H9 (cell line): ENCODE results near the gene FLT1. TPM values are rescaled to one million over a fixed set of nuclear protein-coding genes. Genes with fewer than 3 reads are reported as not detected.
A peak's percentile ranks its signal among the peaks of the same experiment; 100 is the strongest.

Source experiments
- DNase-seq: peaks from one replicate; pipeline ENCODE4 v3.0.0-alpha.2; 2017
- H2AFZ ChIP-seq: one replicate; pipeline ENCODE4 v1.6.1; 2013; ENCODE audit warnings: mild to moderate bottlenecking, low read length, control low read depth, moderate library complexity
- H2AK5ac ChIP-seq: 2 replicates; pipeline ENCODE4 v1.6.1; 2013; ENCODE audit warnings: low read length, control low read depth, mixed read lengths; ENCODE audit not compliant: insufficient read length
- H2BK120ac ChIP-seq: one replicate; pipeline ENCODE4 v1.6.1; 2013; ENCODE audit warnings: low read depth, mild to moderate bottlenecking, low read length, control low read depth, inconsistent platforms; ENCODE audit not compliant: poor library complexity, severe bottlenecking
- H2BK12ac ChIP-seq: 2 replicates; pipeline ENCODE4 v1.6.1; 2013; ENCODE audit warnings: low read length, control low read depth, mixed read lengths, low read depth; ENCODE audit not compliant: insufficient read length
- H2BK15ac ChIP-seq: 2 replicates; pipeline ENCODE4 v1.6.1; 2013; ENCODE audit warnings: low read depth, low read length, control low read depth
- H2BK20ac ChIP-seq: one replicate; pipeline ENCODE4 v1.6.1; 2013; ENCODE audit warnings: low read depth, mild to moderate bottlenecking, low read length, control low read depth, inconsistent platforms; ENCODE audit not compliant: poor library complexity, severe bottlenecking
- H2BK5ac ChIP-seq: 2 replicates; pipeline ENCODE4 v1.6.1; 2013; ENCODE audit warnings: low read length, control low read depth, mixed read lengths; ENCODE audit not compliant: insufficient read length
- H3K14ac ChIP-seq: 2 replicates; pipeline ENCODE4 v1.6.1; 2013; ENCODE audit warnings: low read length, control low read depth; ENCODE audit not compliant: insufficient read depth
- H3K18ac ChIP-seq: 2 replicates; pipeline ENCODE4 v1.6.1; 2013; ENCODE audit warnings: low read depth, mild to moderate bottlenecking, mixed read lengths, low read length, control low read depth; ENCODE audit not compliant: insufficient read length
- H3K23ac ChIP-seq: 2 replicates; pipeline ENCODE4 v1.6.1; 2013; ENCODE audit warnings: low read length, control low read depth, mixed read lengths, low read depth; ENCODE audit not compliant: insufficient read length
- H3K23me2 ChIP-seq: 2 replicates; pipeline ENCODE4 v1.6.1; 2013; ENCODE audit warnings: low read depth, mild to moderate bottlenecking, mixed read lengths, low read length, control low read depth; ENCODE audit not compliant: insufficient read length, poor library complexity, severe bottlenecking
- H3K27ac ChIP-seq: 2 replicates; pipeline ENCODE4 v1.5.1; 2013; ENCODE audit warnings: low read length, control low read depth, mixed read lengths, low read depth; ENCODE audit not compliant: insufficient read length
- H3K27me3 ChIP-seq: 2 replicates; pipeline ENCODE4 v1.6.1; 2013; ENCODE audit warnings: low read length, control low read depth, inconsistent platforms; ENCODE audit not compliant: insufficient read depth
- H3K4ac ChIP-seq: 2 replicates; pipeline ENCODE4 v1.6.1; 2013; ENCODE audit warnings: low read depth, mild to moderate bottlenecking, control low read depth, inconsistent platforms, low read length, moderate library complexity
- H3K4me1 ChIP-seq: 2 replicates; pipeline ENCODE4 v1.6.1; 2013; ENCODE audit warnings: low read length, control low read depth, inconsistent platforms; ENCODE audit not compliant: insufficient read depth
- H3K4me2 ChIP-seq: 2 replicates; pipeline ENCODE4 v1.6.1; 2013; ENCODE audit warnings: low read length, control low read depth, mixed read lengths; ENCODE audit not compliant: insufficient read length, insufficient read depth
- H3K56ac ChIP-seq: 2 replicates; pipeline ENCODE4 v1.6.1; 2013; ENCODE audit warnings: low read depth, mild to moderate bottlenecking, mixed read lengths, low read length, control low read depth; ENCODE audit not compliant: insufficient read length
- H3K79me1 ChIP-seq: 2 replicates; pipeline ENCODE4 v1.6.1; 2013; ENCODE audit warnings: low read depth, mild to moderate bottlenecking, moderate library complexity, low read length, control low read depth, inconsistent platforms; ENCODE audit not compliant: insufficient read depth, poor library complexity, severe bottlenecking
- H3K79me2 ChIP-seq: 2 replicates; pipeline ENCODE4 v1.6.1; 2013; ENCODE audit warnings: low read length, control low read depth, inconsistent platforms; ENCODE audit not compliant: insufficient read depth
- H3K9ac ChIP-seq: 2 replicates; pipeline ENCODE4 v1.6.1; 2013; ENCODE audit warnings: low read length, control low read depth, mixed read lengths; ENCODE audit not compliant: insufficient read length; ENCODE audit errors: extremely low read depth
- H3K9me3 ChIP-seq: one replicate; pipeline ENCODE4 v1.6.1; 2013; ENCODE audit warnings: low read depth, low read length, inconsistent platforms; ENCODE audit not compliant: control insufficient read depth
- H3T11ph ChIP-seq: one replicate; pipeline ENCODE4 v1.6.1; 2013; ENCODE audit warnings: mild to moderate bottlenecking, low read length, control low read depth, inconsistent platforms
- H4K20me1 ChIP-seq: one replicate; pipeline ENCODE4 v1.6.1; 2013; ENCODE audit not compliant: control insufficient read depth, insufficient read length, insufficient read depth
- H4K5ac ChIP-seq: 2 replicates; pipeline ENCODE4 v1.6.1; 2013; ENCODE audit warnings: low read depth, mild to moderate bottlenecking, mixed read lengths, low read length, control low read depth; ENCODE audit not compliant: insufficient read length
- H4K8ac ChIP-seq: replicated peaks from 2 replicates; pipeline ENCODE4 v1.6.1; 2013; ENCODE audit warnings: low read length, control low read depth, mixed read lengths, low read depth; ENCODE audit not compliant: insufficient read length
- H4K91ac ChIP-seq: 2 replicates; pipeline ENCODE4 v1.6.1; 2013; ENCODE audit warnings: low read depth, mild to moderate bottlenecking, moderate library complexity, mixed read lengths, low read length, control low read depth; ENCODE audit not compliant: insufficient read length
- H3K27ac Mint-ChIP-seq, 3 experiments: 2 replicates in 2 of 3; 3 replicates in 1 of 3; pipeline ENCODE4 v1.8.0; 2020 to 2021; ENCODE audit warnings: mixed read lengths in 3 of 3, mild to moderate bottlenecking in 1 of 3, moderate library complexity in 1 of 3
- H3K27me3 Mint-ChIP-seq: 2 replicates; pipeline ENCODE4 v1.8.0; 2021; ENCODE audit warnings: low read depth, mild to moderate bottlenecking, moderate library complexity, mixed read lengths
- H3K36me3 Mint-ChIP-seq, 3 experiments: 2 replicates in 2 of 3; 3 replicates in 1 of 3; pipeline ENCODE4 v1.8.0; 2020 to 2021; ENCODE audit warnings: low read depth in 3 of 3, mixed read lengths in 3 of 3; ENCODE audit not compliant: insufficient read depth in 1 of 3
- H3K4me1 Mint-ChIP-seq, 2 experiments: 2 replicates each; pipeline ENCODE4 v1.8.0; 2020; ENCODE audit warnings: mixed read lengths in 2 of 2
- H3K4me3 Mint-ChIP-seq, 2 experiments: 2 replicates in 1 of 2; 3 replicates in 1 of 2; pipeline ENCODE4 v1.8.0; 2020 to 2021; ENCODE audit warnings: mild to moderate bottlenecking in 2 of 2, mixed read lengths in 2 of 2, moderate library complexity in 1 of 2
- H3K9me3 Mint-ChIP-seq, 2 experiments: 2 replicates in 1 of 2; 3 replicates in 1 of 2; pipeline ENCODE4 v1.8.0; 2020; ENCODE audit warnings: mild to moderate bottlenecking in 2 of 2, mixed read lengths in 2 of 2, moderate library complexity in 1 of 2
- WGBS: extraction: QIAGEN DNeasy Blood & Tissue Kit; methylation state at CpG from one replicate; pipeline ENCODE4 v1.1.7; 2013; ENCODE audit warnings: missing lambda C conversion rate, low lambda C conversion rate, mixed read lengths; ENCODE audit not compliant: insufficient read length; ENCODE audit errors: extremely low coverage; 5-methylcytosine and 5-hydroxymethylcytosine counted together
- total RNA-seq: library from RNA; stranded (reverse); gene quantifications from 2 replicates; pipeline ENCODE4 v1.2.1, GENCODE V29; 2021
- TF ChIP-seq, protein P1 (sequence below): fragments of 200-600 bp; sonication (generic); conservative IDR thresholded peaks from 3 replicates; pipeline ENCODE4 v1.8.0; 2021; ENCODE audit warnings: antibody characterized with exemption, mild to moderate bottlenecking

FLT1 gene
- total RNA-seq, 1 experiment from 2014 or later, result 84.1 TPM

DNA sequence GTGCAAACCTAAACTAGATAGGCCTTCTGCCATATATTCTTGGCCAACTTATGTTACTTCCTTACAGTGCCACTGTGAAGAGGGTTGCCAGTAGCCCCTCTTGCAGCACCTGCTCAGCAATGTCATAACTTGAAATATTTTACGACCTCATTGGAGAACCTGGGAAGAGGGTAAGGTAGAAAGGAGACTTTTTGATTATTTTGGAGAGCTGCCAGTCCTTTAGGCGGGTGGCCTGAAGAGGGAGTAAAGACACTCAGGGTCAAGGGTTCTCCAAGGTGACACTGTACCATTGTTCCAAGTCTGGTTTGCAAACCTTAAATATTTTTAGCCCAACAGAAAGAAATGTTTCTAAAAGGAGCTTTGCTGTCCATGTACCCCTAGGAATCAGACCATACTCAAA is 118.3 kb downstream of the FLT1 start:
- H2AK5ac ChIP-seq, result no peak overlapping the region
- H2BK20ac ChIP-seq, result no peak overlapping the region
- H3K27me3 ChIP-seq, result no peaks in the 10 kb centered on the region
- H3K23ac ChIP-seq, result no peak overlapping the region
- H3K4ac ChIP-seq, result no peak overlapping the region
- no peak overlapping the region for H3K4me2 ChIP-seq
- Mint-ChIP-seq H3K27me3 (no peaks in the 10 kb centered on the region), H3K4me1 (peaks cover 26 to 27% of the 10 kb centered on the region in 2 experiments), H3K36me3 (peaks cover 0 to 34% (median 4%) of the 10 kb centered on the region in 3 experiments; a peak in 6 of 7 replicates), H3K4me3 (no peak overlapping the region), H3K9me3 (no peaks in the 10 kb centered on the region), H3K27ac (0 out of 7 replicates have a peak overlapping the region, but pooled peaks of 1 of the 3 experiments have one; percentile 49)
- H3K79me2 ChIP-seq, result no peaks in the 10 kb centered on the region
- no peaks in the 10 kb centered on the region for H3K9me3 ChIP-seq
- H3K79me1 ChIP-seq, result no peaks in the 10 kb centered on the region
- H4K5ac ChIP-seq, result no peak overlapping the region
- H4K8ac ChIP-seq, result no peak overlapping the region
- no peak overlapping the region for H3K56ac ChIP-seq
- TF ChIP-seq, protein P1, sequence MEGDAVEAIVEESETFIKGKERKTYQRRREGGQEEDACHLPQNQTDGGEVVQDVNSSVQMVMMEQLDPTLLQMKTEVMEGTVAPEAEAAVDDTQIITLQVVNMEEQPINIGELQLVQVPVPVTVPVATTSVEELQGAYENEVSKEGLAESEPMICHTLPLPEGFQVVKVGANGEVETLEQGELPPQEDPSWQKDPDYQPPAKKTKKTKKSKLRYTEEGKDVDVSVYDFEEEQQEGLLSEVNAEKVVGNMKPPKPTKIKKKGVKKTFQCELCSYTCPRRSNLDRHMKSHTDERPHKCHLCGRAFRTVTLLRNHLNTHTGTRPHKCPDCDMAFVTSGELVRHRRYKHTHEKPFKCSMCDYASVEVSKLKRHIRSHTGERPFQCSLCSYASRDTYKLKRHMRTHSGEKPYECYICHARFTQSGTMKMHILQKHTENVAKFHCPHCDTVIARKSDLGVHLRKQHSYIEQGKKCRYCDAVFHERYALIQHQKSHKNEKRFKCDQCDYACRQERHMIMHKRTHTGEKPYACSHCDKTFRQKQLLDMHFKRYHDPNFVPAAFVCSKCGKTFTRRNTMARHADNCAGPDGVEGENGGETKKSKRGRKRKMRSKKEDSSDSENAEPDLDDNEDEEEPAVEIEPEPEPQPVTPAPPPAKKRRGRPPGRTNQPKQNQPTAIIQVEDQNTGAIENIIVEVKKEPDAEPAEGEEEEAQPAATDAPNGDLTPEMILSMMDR, result peak; percentile 50
- no peak overlapping the region for H2BK12ac ChIP-seq
- H2AFZ ChIP-seq, result no peak overlapping the region
- no peak overlapping the region for H4K91ac ChIP-seq
- H3K23me2 ChIP-seq, result no peaks in the 10 kb centered on the region
- WGBS, result no CpG with 5 or more reads among the region's 2 CpGs
- peaks cover 7% of the 10 kb centered on the region; the same call in 1 of the 2 replicates for H3K4me1 ChIP-seq
- H2BK5ac ChIP-seq, result no peak overlapping the region
- no peak for DNase-seq
- no peak overlapping the region for H2BK120ac ChIP-seq
- H2BK15ac ChIP-seq, result no peak overlapping the region
- no peak overlapping the region for H3K9ac ChIP-seq
- H3K27ac ChIP-seq, result no peak overlapping the region
- no peak overlapping the region for H3K18ac ChIP-seq
- H4K20me1 ChIP-seq, result no peaks in the 10 kb centered on the region
- no peak overlapping the region for H3K14ac ChIP-seq
- no peak overlapping the region for H3T11ph ChIP-seq
